ENCODE data around the gene MESP1.

MESP1 gene

DNA sequence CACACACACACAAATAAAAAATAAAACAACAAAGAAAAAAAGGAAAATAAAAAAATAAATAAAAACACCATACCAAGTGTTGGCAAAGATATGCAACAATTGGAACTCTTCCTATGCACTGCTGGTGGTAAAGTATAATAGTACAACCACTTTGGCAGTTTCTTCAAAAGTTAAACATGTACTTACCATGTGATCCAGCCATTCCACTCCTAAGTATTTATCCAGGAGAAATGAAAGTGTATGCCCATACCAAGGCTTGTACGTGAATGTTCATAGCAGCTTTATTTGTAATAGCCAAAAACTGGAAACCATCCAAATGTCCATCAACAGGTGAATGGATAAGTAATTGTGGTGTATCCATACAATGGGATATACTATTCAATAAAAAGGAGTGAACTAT, 43.5 kb downstream of the MESP1 start:
- DNase-seq: no peak

DNA sequence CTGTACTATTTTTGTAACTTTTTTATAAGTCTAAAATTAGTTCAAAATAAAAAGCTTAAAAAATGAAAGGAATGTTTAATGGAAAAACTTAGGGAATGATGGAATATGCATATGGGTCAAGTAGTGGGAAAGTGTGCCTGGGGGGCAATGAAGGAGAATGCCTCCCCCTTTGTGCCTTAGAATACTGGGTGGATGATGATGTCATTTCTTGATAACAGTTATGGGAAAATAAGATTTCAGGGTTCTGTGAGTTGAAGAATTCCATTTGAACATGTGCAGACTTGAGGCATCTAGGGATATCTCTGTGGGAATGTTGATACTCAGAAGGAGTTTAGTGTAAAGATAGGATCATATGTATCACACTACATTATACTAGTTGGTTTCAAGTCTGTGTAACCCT, 46.6 kb downstream of the MESP1 start:
- DNase-seq: no peak
